Muscle layer of duodenum (tissue), 2 donors: ENCODE data around the gene RAB20.

Source experiments
- H3K27ac ChIP-seq: one replicate; pipeline ENCODE4 v1.7.0; 2013; ENCODE audit warnings: mild to moderate bottlenecking, low read length
- H3K27me3 ChIP-seq: one replicate; pipeline ENCODE4 v1.7.0; 2013; ENCODE audit warnings: low read depth, mild to moderate bottlenecking, control low read depth, low read length
- H3K36me3 ChIP-seq, 2 donors: one replicate each; pipeline ENCODE4 v1.7.0; 2013; ENCODE audit warnings: low read length in 2 of 2, control low read depth in 1 of 2, mild to moderate bottlenecking in 1 of 2; ENCODE audit not compliant: insufficient read depth in 2 of 2, control insufficient read depth in 1 of 2
- H3K4me1 ChIP-seq, 2 donors: one replicate each; pipeline ENCODE4 v1.7.0; 2013; ENCODE audit warnings: low read length in 2 of 2, mild to moderate bottlenecking in 2 of 2, control low read depth in 1 of 2, moderate library complexity in 1 of 2; ENCODE audit not compliant: insufficient read depth in 2 of 2, control insufficient read depth in 1 of 2
- H3K4me3 ChIP-seq, 2 donors: one replicate each; pipeline ENCODE4 v1.7.0; 2013; ENCODE audit warnings: low read length in 2 of 2, low read depth in 1 of 2, mild to moderate bottlenecking in 1 of 2
- H3K9me3 ChIP-seq, 2 donors: one replicate each; pipeline ENCODE4 v1.7.0; 2013; ENCODE audit warnings: low read length in 2 of 2, control low read depth in 1 of 2, mild to moderate bottlenecking in 1 of 2; ENCODE audit not compliant: control insufficient read depth in 1 of 2
- donor health status: healthy.

Gene RAB20

DNA sequence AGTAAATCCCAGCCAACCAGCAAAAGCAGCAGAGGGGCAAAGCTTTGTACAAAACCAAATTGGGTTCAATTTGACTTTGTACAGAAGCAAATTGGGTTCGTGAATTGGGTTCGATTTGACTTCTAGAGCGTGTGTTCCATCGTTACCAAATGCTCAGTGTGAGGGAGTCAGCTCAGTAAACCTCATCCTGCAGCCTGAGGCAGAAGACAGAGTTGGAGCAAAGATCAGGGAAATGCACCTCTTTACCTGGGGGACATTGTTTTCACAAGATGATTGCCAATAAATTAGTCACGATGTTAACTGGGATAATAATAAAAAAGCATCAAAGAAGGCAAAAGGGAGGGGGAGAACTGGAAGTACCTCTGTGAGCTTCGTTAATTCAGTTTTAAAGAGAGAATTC, 1.5 kb downstream of the RAB20 start:
- H3K9me3 ChIP-seq = no peaks in the 10 kb centered on the region
- peaks cover 3 to 8% of the 10 kb centered on the region in 2 donors for H3K36me3 ChIP-seq
- peaks cover 0 to 20% of the 10 kb centered on the region in 2 donors for H3K4me1 ChIP-seq
- H3K4me3 ChIP-seq = peak overlapping the region; percentile 67 to 91
- peak overlapping the region; percentile 94 for H3K27ac ChIP-seq
- H3K27me3 ChIP-seq = no peaks in the 10 kb centered on the region

DNA sequence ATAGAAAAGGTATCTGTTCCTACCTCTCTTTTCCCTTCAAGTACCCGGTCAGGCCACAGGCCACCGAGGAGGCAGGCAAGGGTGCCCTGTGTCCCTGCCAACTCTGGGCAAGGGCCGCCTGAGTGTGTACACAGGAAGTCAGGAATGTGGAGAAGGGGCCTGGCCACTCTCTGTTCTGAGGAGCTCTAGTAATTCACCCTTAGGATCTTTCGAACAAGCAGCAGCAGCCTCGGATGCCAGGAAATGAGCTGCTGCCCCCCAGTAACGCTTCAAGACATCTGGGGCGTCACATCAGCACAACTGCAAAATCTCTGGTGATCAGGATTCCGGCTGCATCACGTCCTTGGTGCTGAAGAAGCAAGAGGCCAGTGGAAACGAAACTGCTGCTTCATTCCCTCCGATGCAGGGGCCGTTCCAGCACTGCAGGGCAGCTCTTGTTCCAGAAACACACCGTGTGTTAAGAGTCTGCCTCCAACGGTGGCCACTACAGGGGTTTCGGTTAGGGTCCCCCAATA, 2.0 kb downstream of the RAB20 start:
- Histone ChIP-seq H3K27me3 (no peaks in the 10 kb centered on the region), H3K9me3 (no peaks in the 10 kb centered on the region), H3K4me1 (peaks cover 0 to 20% of the 10 kb centered on the region in 2 donors), H3K4me3 (peak overlapping the region; percentile 67 to 91), H3K36me3 (peaks cover 3 to 8% of the 10 kb centered on the region in 2 donors), H3K27ac (peak overlapping the region; percentile 94)

DNA sequence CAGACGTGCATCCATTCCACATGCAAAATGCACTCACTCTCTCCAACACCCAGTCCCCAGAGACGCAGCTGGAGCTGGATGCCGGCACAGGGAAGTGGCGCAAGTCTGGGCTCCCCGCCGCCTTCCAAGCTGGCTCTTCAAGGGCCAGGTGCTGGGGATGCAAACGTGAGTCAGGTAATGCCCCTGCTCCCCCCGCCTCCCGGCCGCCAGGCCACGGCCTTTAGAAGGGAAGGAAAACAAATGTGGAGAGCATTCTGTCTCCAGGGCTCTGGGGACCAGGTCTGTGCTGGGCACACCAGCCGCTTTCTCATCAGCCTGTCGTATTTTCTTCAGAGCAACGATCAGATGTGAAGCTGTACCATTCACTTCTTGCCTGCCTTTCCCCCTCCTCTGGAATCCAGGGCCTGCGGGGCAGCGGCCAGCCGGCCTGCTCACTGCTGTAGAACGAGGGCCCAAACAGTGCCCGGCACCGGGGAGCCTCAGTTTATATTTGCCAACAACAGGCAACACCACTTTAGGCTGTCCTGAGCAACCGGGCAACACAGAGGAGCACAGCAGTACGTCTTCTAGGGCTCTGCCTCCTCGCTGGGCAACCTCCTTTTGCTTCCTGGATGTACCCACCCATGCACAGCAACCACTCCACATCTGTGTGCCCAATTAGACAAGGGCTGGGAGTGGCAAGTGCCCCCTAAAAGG, 3.8 kb downstream of the RAB20 start:
- no peak overlapping the region for H3K27ac ChIP-seq
- H3K4me1 ChIP-seq = peaks cover 0 to 10% of the 10 kb centered on the region in 2 donors
- H3K4me3 ChIP-seq = no peak overlapping the region
- no peaks in the 10 kb centered on the region for H3K27me3 ChIP-seq
- no peaks in the 10 kb centered on the region for H3K9me3 ChIP-seq
- H3K36me3 ChIP-seq = peaks cover 3 to 8% of the 10 kb centered on the region in 2 donors

DNA sequence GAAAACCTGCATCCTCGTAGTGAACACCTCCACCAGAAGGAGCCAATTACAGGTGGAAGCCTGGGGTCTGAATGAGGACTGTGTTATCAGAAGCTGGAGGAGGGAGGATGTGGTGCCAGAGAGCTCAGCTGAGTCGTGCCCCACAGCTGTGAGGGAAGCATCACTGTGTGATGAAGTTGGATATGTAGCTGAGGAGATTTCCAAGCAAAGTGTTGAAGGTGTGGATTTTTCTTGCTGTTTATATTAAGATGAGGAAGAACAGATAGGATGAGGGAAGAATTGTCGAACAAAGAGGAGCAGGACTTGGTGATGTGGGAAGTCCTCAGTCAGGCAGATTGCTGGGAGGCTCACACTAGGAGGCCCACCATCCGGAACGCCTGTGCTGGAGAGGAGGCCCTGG, 4.4 kb downstream of the RAB20 start:
- Histone ChIP-seq H3K4me1 (peaks cover 0 to 6% of the 10 kb centered on the region in 2 donors), H3K27me3 (no peaks in the 10 kb centered on the region), H3K4me3 (no peak overlapping the region), H3K27ac (no peak overlapping the region), H3K9me3 (no peaks in the 10 kb centered on the region), H3K36me3 (peaks cover 3 to 8% of the 10 kb centered on the region in 2 donors)

GRCh38 chr13:110556224-110556606, 5.3 kb downstream of the RAB20 start:
- peaks cover 3 to 8% of the 10 kb centered on the region in 2 donors for H3K36me3 ChIP-seq
- H3K9me3 ChIP-seq = no peaks in the 10 kb centered on the region
- peaks cover 4 to 7% of the 10 kb centered on the region in 2 donors for H3K4me1 ChIP-seq
- no peaks in the 10 kb centered on the region for H3K27me3 ChIP-seq
- no peak overlapping the region for H3K4me3 ChIP-seq
- H3K27ac ChIP-seq = peak overlapping the region; percentile 23

- H3K4me1 ChIP-seq = peaks cover 5 to 9% of the 10 kb centered on the region in 2 donors
- no peak overlapping the region for H3K4me3 ChIP-seq
- no peaks in the 10 kb centered on the region for H3K9me3 ChIP-seq
- no peaks in the 10 kb centered on the region for H3K27me3 ChIP-seq
- H3K27ac ChIP-seq = peak overlapping the region; percentile 23
- H3K36me3 ChIP-seq = peaks cover 3 to 8% of the 10 kb centered on the region in 2 donors
Measured at GRCh38 chr13:110555601-110556223, 5.8 kb downstream of the RAB20 start.

DNA sequence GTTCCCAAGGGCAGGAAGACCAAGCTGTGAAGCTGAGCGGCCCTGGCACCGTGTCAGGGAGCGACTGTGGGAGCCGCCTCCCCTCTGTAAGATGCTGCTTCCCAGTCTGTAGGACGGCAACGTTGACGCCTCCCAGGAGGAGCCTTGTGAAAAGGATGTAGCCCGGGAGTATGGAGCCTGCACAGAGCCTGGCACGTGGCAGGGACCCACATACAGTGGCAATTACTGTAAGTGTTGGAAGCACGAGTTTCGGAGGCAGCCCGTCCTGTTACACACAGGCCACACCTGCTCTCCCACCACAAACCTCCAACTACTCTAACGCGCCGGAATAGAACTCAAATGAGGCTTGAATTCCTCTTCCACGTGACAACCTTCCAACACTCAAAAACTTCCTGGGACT, 6.6 kb downstream of the RAB20 start:
- Histone ChIP-seq H3K27ac (no peak overlapping the region), H3K4me3 (no peak overlapping the region), H3K36me3 (peaks cover 3 to 8% of the 10 kb centered on the region in 2 donors), H3K27me3 (no peaks in the 10 kb centered on the region), H3K9me3 (no peaks in the 10 kb centered on the region), H3K4me1 (peaks cover 5% of the 10 kb centered on the region in 2 donors)

GRCh38 chr13:110554227-110554836, 7.2 kb downstream of the RAB20 start:
- Histone ChIP-seq H3K27ac (no peak overlapping the region), H3K4me3 (no peak overlapping the region), H3K27me3 (no peaks in the 10 kb centered on the region), H3K36me3 (peaks cover 3 to 8% of the 10 kb centered on the region in 2 donors), H3K9me3 (no peaks in the 10 kb centered on the region), H3K4me1 (peaks cover 3 to 5% of the 10 kb centered on the region in 2 donors)

- H3K36me3 ChIP-seq = peaks cover 3 to 8% of the 10 kb centered on the region in 2 donors
- H3K4me3 ChIP-seq = no peak overlapping the region
- no peaks in the 10 kb centered on the region for H3K27me3 ChIP-seq
- H3K9me3 ChIP-seq = no peaks in the 10 kb centered on the region
- H3K4me1 ChIP-seq = peaks cover 3 to 5% of the 10 kb centered on the region in 2 donors
- no peak overlapping the region for H3K27ac ChIP-seq
Measured at GRCh38 chr13:110553417-110553816, 8.1 kb downstream of the RAB20 start.

- Histone ChIP-seq H3K27ac (no peak overlapping the region), H3K4me3 (no peak overlapping the region), H3K9me3 (no peaks in the 10 kb centered on the region), H3K27me3 (no peaks in the 10 kb centered on the region), H3K36me3 (peaks cover 3 to 8% of the 10 kb centered on the region in 2 donors), H3K4me1 (peaks cover 3 to 5% of the 10 kb centered on the region in 2 donors)
Measured at GRCh38 chr13:110552767-110553166, 8.8 kb downstream of the RAB20 start.

- Histone ChIP-seq H3K27me3 (no peaks in the 10 kb centered on the region), H3K4me1 (peaks cover 3 to 10% of the 10 kb centered on the region in 2 donors), H3K27ac (no peak overlapping the region), H3K9me3 (no peaks in the 10 kb centered on the region), H3K36me3 (peaks cover 0 to 3% of the 10 kb centered on the region in 2 donors), H3K4me3 (no peak overlapping the region)
Measured at GRCh38 chr13:110551284-110551683, 10.2 kb downstream of the RAB20 start.
